Hepatocyte (in vitro differentiated cells): Measurements from ENCODE around the gene TMEM256.

Source experiments
- CTCF ChIP-seq: fragments of 200-600 bp; sonication (generic); IDR thresholded peaks from 2 replicates; pipeline ENCODE4 v1.5.1; 2016; ENCODE audit warnings: antibody characterized with exemption, mild to moderate bottlenecking; ENCODE audit not compliant: poor library complexity
- EZH2 ChIP-seq: fragments of 200-600 bp; sonication (generic); IDR thresholded peaks from 2 replicates; pipeline ENCODE4 v1.6.1; 2016; ENCODE audit warnings: antibody characterized with exemption, mild to moderate bottlenecking, borderline replicate concordance

GRCh38 chr17:7432296-7432695 lies 28.4 kb upstream of the TMEM256 start:
- TF ChIP-seq CTCF, result no peak
- no peak for TF ChIP-seq EZH2
